Mesothelial cell of epicardium (in vitro differentiated cells): ENCODE data around the gene APBB1IP. TPM values are rescaled to one million over a fixed set of nuclear protein-coding genes. Genes with fewer than 3 reads are reported as not detected.
"Not testable (repeated sequence)": the region's sequence is repeated elsewhere in the genome, so short reads cannot be mapped to it uniquely, and the experiment has no call there.

Experiments
- DNase-seq, 2 experiments: peaks; one replicate each; pipeline ENCODE4 v3.0.0; 2021; ENCODE audit warnings: low spot score in 2 of 2; ENCODE audit not compliant: unreplicated experiment in 2 of 2
- H3K27ac Mint-ChIP-seq: 2 replicates; pipeline ENCODE4 v1.8.0; 2021; ENCODE audit warnings: mixed read lengths
- H3K27me3 Mint-ChIP-seq: 2 replicates; pipeline ENCODE4 v1.8.0; 2021; ENCODE audit warnings: low read depth, mixed read lengths
- H3K36me3 Mint-ChIP-seq: 2 replicates; pipeline ENCODE4 v1.8.0; 2021; ENCODE audit warnings: mixed read lengths
- H3K4me1 Mint-ChIP-seq: 2 replicates; pipeline ENCODE4 v1.8.0; 2021; ENCODE audit warnings: mixed read lengths
- H3K4me3 Mint-ChIP-seq: 2 replicates; pipeline ENCODE4 v1.8.0; 2021; ENCODE audit warnings: mild to moderate bottlenecking, moderate library complexity, mixed read lengths
- H3K9me3 Mint-ChIP-seq: 2 replicates; pipeline ENCODE4 v1.8.0; 2021; ENCODE audit warnings: mixed read lengths
- CTCF ChIP-seq: fragments of 200-600 bp; sonication (generic); IDR thresholded peaks from one replicate; pipeline ENCODE4 v1.5.0; 2021; ENCODE audit warnings: antibody characterized with exemption; ENCODE audit not compliant: unreplicated experiment
- total RNA-seq: library from RNA; stranded (reverse); gene quantifications from 3 replicates; pipeline ENCODE4 v1.2.1, GENCODE V29; 2021

The APBB1IP gene
- total RNA-seq, 1 donor from 2014 or later, result 0.22 TPM

- H3K27ac Mint-ChIP-seq, result no peak overlapping the region
- H3K9me3 Mint-ChIP-seq, result peaks cover 34% of the 10 kb centered on the region
- no peaks in the 10 kb centered on the region for H3K36me3 Mint-ChIP-seq
- peaks cover 5% of the 10 kb centered on the region for H3K4me1 Mint-ChIP-seq
- DNase-seq, result no peak
- H3K27me3 Mint-ChIP-seq, result peaks cover 7% of the 10 kb centered on the region
- TF ChIP-seq CTCF, result no peak
- no peak overlapping the region for H3K4me3 Mint-ChIP-seq
Measured at GRCh38 chr10:26571655-26572054, 133.5 kb downstream of the APBB1IP start.

GRCh38 chr10:26573674-26574073, 135.5 kb downstream of the APBB1IP start:
- Mint-ChIP-seq H3K9me3 (peaks cover 34% of the 10 kb centered on the region), H3K27ac (no peak overlapping the region), H3K36me3 (no peaks in the 10 kb centered on the region), H3K4me1 (no peaks in the 10 kb centered on the region), H3K4me3 (no peak overlapping the region), H3K27me3 (peaks cover 4% of the 10 kb centered on the region)
- DNase-seq, result no peak
- no peak for TF ChIP-seq CTCF

GRCh38 chr10:26574783-26575182, 136.6 kb downstream of the APBB1IP start:
- H3K27me3 Mint-ChIP-seq, result peaks cover 4% of the 10 kb centered on the region
- H3K4me3 Mint-ChIP-seq, result no peak overlapping the region
- H3K9me3 Mint-ChIP-seq, result peaks cover 34% of the 10 kb centered on the region

GRCh38 chr10:26578371-26578770, 140.2 kb downstream of the APBB1IP start:
- DNase-seq, H3K36me3 Mint-ChIP-seq, H3K27me3 Mint-ChIP-seq, H3K4me1 Mint-ChIP-seq, H3K4me3 Mint-ChIP-seq, H3K27ac Mint-ChIP-seq: not testable (repeated sequence)
- H3K9me3 Mint-ChIP-seq, result peaks cover 14% of the 10 kb centered on the region

More at GRCh38 chr10:26574783-26575182, 136.6 kb downstream of the APBB1IP start:
- Mint-ChIP-seq H3K4me1 (no peaks in the 10 kb centered on the region), H3K27ac (no peak overlapping the region), H3K36me3 (no peaks in the 10 kb centered on the region)
- DNase-seq, result no peak
- TF ChIP-seq CTCF, result no peak

GRCh38 chr10:26579256-26580063, 141.3 kb downstream of the APBB1IP start:
- no peak for TF ChIP-seq CTCF
- Mint-ChIP-seq H3K9me3 (peaks cover 14% of the 10 kb centered on the region), H3K27ac (no peak overlapping the region), H3K27me3 (peaks cover 8% of the 10 kb centered on the region), H3K4me3 (no peak overlapping the region), H3K36me3 (no peaks in the 10 kb centered on the region), H3K4me1 (no peaks in the 10 kb centered on the region)
- no peak for DNase-seq

GRCh38 chr10:26586211-26586610, 148.1 kb downstream of the APBB1IP start:
- TF ChIP-seq CTCF, result no peak
- Mint-ChIP-seq H3K27me3 (peaks cover 20% of the 10 kb centered on the region), H3K27ac (no peak overlapping the region), H3K4me1 (no peaks in the 10 kb centered on the region), H3K9me3 (no peaks in the 10 kb centered on the region), H3K36me3 (no peaks in the 10 kb centered on the region), H3K4me3 (no peak overlapping the region)
- no peak for DNase-seq
